Calu3 (cell line): Measurements from ENCODE around the gene AMPD3. TPM values are rescaled to one million over a fixed set of nuclear protein-coding genes. Genes with fewer than 3 reads are reported as not detected.

ENCODE experiments used
- BruUV-seq: library from RNA; stranded (reverse); fragments of 400-500 nt; replicated peaks from 2 replicates; lab custom pipeline; 2021; lab: Mats Ljungman, UMichigan
- CTCF ChIA-PET: fragments of 300-600 bp; sonication (Branson Sonifier 250); formaldehyde crosslinking; loops from one replicate; lab custom pipeline; 2022; ENCODE audit warnings: antibody characterized with exemption; lab: Charles Lee
- DNase-seq: peaks from one replicate; pipeline ENCODE4 v3.0.0; 2022
- H3K27ac Mint-ChIP-seq: one replicate; pipeline ENCODE4 v1.8.0; 2022; ENCODE audit warnings: mixed read lengths; ENCODE audit not compliant: unreplicated experiment
- H3K27me3 Mint-ChIP-seq: one replicate; pipeline ENCODE4 v1.8.0; 2022; ENCODE audit warnings: mixed read lengths; ENCODE audit not compliant: unreplicated experiment
- H3K36me3 Mint-ChIP-seq: one replicate; pipeline ENCODE4 v1.8.0; 2022; ENCODE audit warnings: mild to moderate bottlenecking, moderate library complexity, mixed read lengths; ENCODE audit not compliant: insufficient read depth, unreplicated experiment
- H3K4me1 Mint-ChIP-seq: one replicate; pipeline ENCODE4 v1.8.0; 2022; ENCODE audit warnings: mild to moderate bottlenecking, low read depth, mixed read lengths; ENCODE audit not compliant: unreplicated experiment
- H3K4me3 Mint-ChIP-seq: one replicate; pipeline ENCODE4 v1.8.0; 2022; ENCODE audit warnings: mild to moderate bottlenecking, low read depth, moderate library complexity, mixed read lengths; ENCODE audit not compliant: unreplicated experiment
- H3K9me3 Mint-ChIP-seq: one replicate; pipeline ENCODE4 v1.8.0; 2022; ENCODE audit warnings: low read depth, mixed read lengths; ENCODE audit not compliant: unreplicated experiment
- CTCF ChIP-seq: fragments of 200-600 bp; IDR thresholded peaks from one replicate; pipeline ENCODE4 v1.8.0; 2022; ENCODE audit warnings: antibody characterized with exemption; ENCODE audit not compliant: unreplicated experiment
- intact Hi-C: fragments of 100-400 bp; cut with micrococcal nuclease; formaldehyde crosslinking; loops from one replicate; pipeline ENCODE4 v1.10.0; 2022; ENCODE audit not compliant: unreplicated experiment
- total RNA-seq: library from RNA; stranded (reverse); gene quantifications from 2 replicates; pipeline ENCODE4 v1.2.3, GENCODE V29; 2022

The AMPD3 gene
- total RNA-seq, 1 experiment from 2014 or later: 2.1 TPM

- no peaks in the 10 kb centered on the region for H3K4me1 Mint-ChIP-seq
- no peak overlapping the region for H3K4me3 Mint-ChIP-seq
- no peak for DNase-seq
- H3K36me3 Mint-ChIP-seq: peaks cover 5% of the 10 kb centered on the region
- CTCF ChIA-PET: interaction anchor here (0.9 kb wide), 1 partner anchor 9 kb away, joined by 3 read pairs; no protein-coding TSS in a partner anchor
- TF ChIP-seq CTCF: no peak
- no peaks in the 10 kb centered on the region for H3K27me3 Mint-ChIP-seq
- no peak overlapping the region for H3K27ac Mint-ChIP-seq
- BruUV-seq: no TSS peak
- intact Hi-C loops: no loop called here
- H3K9me3 Mint-ChIP-seq: no peaks in the 10 kb centered on the region
Measured at GRCh38 chr11:10478574-10479550, 23.8 kb downstream of the AMPD3 start.

- Mint-ChIP-seq H3K4me1 (no peaks in the 10 kb centered on the region), H3K4me3 (no peak overlapping the region), H3K36me3 (no peaks in the 10 kb centered on the region), H3K27me3 (no peaks in the 10 kb centered on the region), H3K27ac (no peak overlapping the region), H3K9me3 (no peaks in the 10 kb centered on the region)
- no peak for DNase-seq
- intact Hi-C loops: no loop called here
- no peak for TF ChIP-seq CTCF
- BruUV-seq: no TSS peak
- CTCF ChIA-PET: no interaction called here
Measured at GRCh38 chr11:10480026-10480425, 25.0 kb downstream of the AMPD3 start.

GRCh38 chr11:10480760-10481159 is 25.7 kb downstream of the AMPD3 start:
- no peak for DNase-seq
- BruUV-seq: no TSS peak
- CTCF ChIA-PET: no interaction called here
- Mint-ChIP-seq H3K27me3 (no peaks in the 10 kb centered on the region), H3K36me3 (no peaks in the 10 kb centered on the region), H3K27ac (no peak overlapping the region), H3K9me3 (no peaks in the 10 kb centered on the region), H3K4me3 (no peak overlapping the region), H3K4me1 (no peaks in the 10 kb centered on the region)
- intact Hi-C loops: no loop called here
- no peak for TF ChIP-seq CTCF

- no peak overlapping the region for H3K4me3 Mint-ChIP-seq
- no TSS peak for BruUV-seq
- no peaks in the 10 kb centered on the region for H3K9me3 Mint-ChIP-seq
- H3K4me1 Mint-ChIP-seq: no peaks in the 10 kb centered on the region
- no peaks in the 10 kb centered on the region for H3K27me3 Mint-ChIP-seq
- CTCF ChIA-PET: no interaction called here
- intact Hi-C loops: no loop called here
- TF ChIP-seq CTCF: no peak
- no peaks in the 10 kb centered on the region for H3K36me3 Mint-ChIP-seq
- no peak for DNase-seq
- no peak overlapping the region for H3K27ac Mint-ChIP-seq
Measured at GRCh38 chr11:10481560-10482349, 26.7 kb downstream of the AMPD3 start.
